HepG2 (cell line): Measurements from ENCODE around the gene MME. TPM values are rescaled to one million over a fixed set of nuclear protein-coding genes. Genes with fewer than 3 reads are reported as not detected.

ENCODE experiments used
- ATAC-seq: fragments of 200-7000 bp; cut with Tn5 transposase; 3 replicates; pipeline ENCODE4 v1.9.1; 2020; ENCODE audit warnings: mild to moderate bottlenecking, moderate library complexity
- BruUV-seq: library from RNA; stranded (reverse); fragments of 400-500 nt; replicated peaks from 2 replicates; lab custom pipeline; 2021; lab: Mats Ljungman, UMichigan
- CTCF ChIA-PET: fragments of 300-600 bp; formaldehyde crosslinking; extraction: SDS; loops from one replicate; lab custom pipeline; 2021; ENCODE audit warnings: low total read pairs, inconsistent platforms, low intra/inter-chr PET ratio; lab: Yijun Ruan, JAX
- POLR2A ChIA-PET: fragments of 350-600 bp; sonication (Branson Sonifier 250); formaldehyde crosslinking; loops from one replicate; lab custom pipeline; 2020; ENCODE audit warnings: antibody characterized with exemption, inconsistent platforms; lab: Yijun Ruan, JAX
- DNase-seq: peaks from one replicate; pipeline ENCODE4 v3.0.0-alpha.2; 2015; ENCODE audit warnings: low spot score
- FAIRE-seq: peaks from 3 replicates; lab custom pipeline; 2011; peaks lifted over from hg19 to GRCh38; lab: Jason Lieb, UNC
- H2AFZ ChIP-seq: one replicate; pipeline ENCODE4 v1.6.1; 2011; ENCODE audit warnings: low read length, inconsistent platforms
- H3K27ac ChIP-seq: fragments of 300-600 bp; 3 replicates; pipeline ENCODE4 v1.8.0; 2011; ENCODE audit warnings: mixed run types, mild to moderate bottlenecking, mixed read lengths, low read length, inconsistent platforms; ENCODE audit not compliant: insufficient read depth; ENCODE audit errors: extremely low read length
- H3K27me3 ChIP-seq, 2 experiments: fragments of 200-600 bp in 1 of 2; 2 replicates in 1 of 2; 3 replicates in 1 of 2; pipeline versions ENCODE4 v1.6.0 to v1.8.0; 2011; ENCODE audit warnings: low read length in 2 of 2, mild to moderate bottlenecking in 2 of 2, moderate library complexity in 2 of 2, inconsistent platforms in 1 of 2; ENCODE audit not compliant: insufficient read depth in 2 of 2, control insufficient read depth in 1 of 2
- H3K36me3 ChIP-seq, 2 experiments: fragments of 200-600 bp in 1 of 2; replicated peaks in 1 of 2; 2 replicates in 1 of 2; 3 replicates in 1 of 2; pipeline versions ENCODE4 v1.5.1 to v1.8.0; 2011; ENCODE audit warnings: low read length in 2 of 2, inconsistent platforms in 1 of 2; ENCODE audit not compliant: insufficient read depth in 2 of 2, control insufficient read depth in 1 of 2
- H3K4me1 ChIP-seq: 2 replicates; pipeline ENCODE4 v1.5.1; 2012; ENCODE audit warnings: low read length, inconsistent platforms; ENCODE audit not compliant: insufficient read depth
- H3K4me2 ChIP-seq: 2 replicates; pipeline ENCODE4 v1.6.0; 2011; ENCODE audit warnings: low read depth, low read length, inconsistent platforms
- H3K4me3 ChIP-seq, 3 experiments: fragments of 200-600 bp in 1 of 3; sonication (generic), shearing (Covaris generic) in 1 of 3; replicated peaks in 1 of 3; 2 replicates each; pipeline ENCODE4 v1.5.1; 2011 to 2016; ENCODE audit warnings: low read length in 3 of 3, inconsistent platforms in 2 of 3, low read depth in 2 of 3, mild to moderate bottlenecking in 2 of 3, control low read depth in 1 of 3, mixed read lengths in 1 of 3; ENCODE audit not compliant: insufficient read depth in 1 of 3
- H3K79me2 ChIP-seq: one replicate; pipeline ENCODE4 v1.6.1; 2011; ENCODE audit warnings: low read length, inconsistent platforms; ENCODE audit not compliant: insufficient read depth
- H3K9ac ChIP-seq: 2 replicates; pipeline ENCODE4 v1.6.0; 2011; ENCODE audit warnings: mild to moderate bottlenecking, low read depth, low read length, inconsistent platforms; ENCODE audit not compliant: insufficient read depth
- H3K9me3 ChIP-seq: 2 replicates; pipeline ENCODE4 v1.5.1; 2012; ENCODE audit warnings: mild to moderate bottlenecking, low read length
- H4K20me1 ChIP-seq: 2 replicates; pipeline ENCODE4 v1.6.0; 2011; ENCODE audit warnings: inconsistent platforms, mild to moderate bottlenecking, low read length, moderate library complexity; ENCODE audit not compliant: insufficient read depth
- ATM ChIP-seq: fragments of 450-650 bp; IDR thresholded peaks from 2 replicates; pipeline ENCODE4 v1.7.1; 2017; ENCODE audit warnings: mild to moderate bottlenecking, borderline replicate concordance
- CEBPB ChIP-seq: IDR thresholded peaks from 2 replicates; pipeline ENCODE4 v1.6.1; 2011; ENCODE audit warnings: low read depth, low read length, improper control_type of control experiment, borderline replicate concordance
- CEBPG ChIP-seq: IDR thresholded peaks from 2 replicates; pipeline ENCODE4 v1.6.1; 2016
- JUNB ChIP-seq: sonication (generic); formaldehyde crosslinking; IDR thresholded peaks from 2 replicates; pipeline ENCODE4 v1.8.0; 2022; ENCODE audit warnings: missing genetic modification reagents, mild to moderate bottlenecking, borderline replicate concordance
- NFE2L1 ChIP-seq: sonication (generic); formaldehyde crosslinking; IDR thresholded peaks from 2 replicates; pipeline ENCODE4 v1.4.0; 2020; ENCODE audit warnings: missing genetic modification reagents, mild to moderate bottlenecking, borderline replicate concordance
- THAP11 ChIP-seq: IDR thresholded peaks from 2 replicates; pipeline ENCODE4 v1.6.1; 2016; ENCODE audit warnings: missing biosample characterization, missing genetic modification reagents
- TOE1 ChIP-seq: sonication (generic); formaldehyde crosslinking; IDR thresholded peaks from 2 replicates; pipeline ENCODE4 v1.4.0; 2020; ENCODE audit warnings: mild to moderate bottlenecking, missing genetic modification reagents
- ZNF205 ChIP-seq: IDR thresholded peaks from 2 replicates; pipeline ENCODE4 v1.6.1; 2018; ENCODE audit warnings: missing biosample characterization, missing genetic modification reagents
- ZNF264 ChIP-seq: sonication (generic); formaldehyde crosslinking; IDR thresholded peaks from 2 replicates; pipeline ENCODE4 v1.4.0; 2020; ENCODE audit warnings: missing genetic modification reagents
- ZNF790 ChIP-seq: sonication (generic); formaldehyde crosslinking; IDR thresholded peaks from 2 replicates; pipeline ENCODE4 v1.8.0; 2022; ENCODE audit warnings: missing genetic modification reagents, mild to moderate bottlenecking, borderline replicate concordance
- WGBS: methylation state at CpG from one replicate; pipeline ENCODE4 v1.1.6; 2017; ENCODE audit warnings: low lambda C conversion rate; 5-methylcytosine and 5-hydroxymethylcytosine counted together
- in situ Hi-C: cut with HindIII; loops from 2 replicates; pipeline ENCODE4 v1.10.0; 2017; ENCODE audit warnings: low pct_unique_long_range_greater_than_20kb; ENCODE audit not compliant: extremely low pct_ligation_motif_present
- intact Hi-C: fragments of 100-400 bp; cut with micrococcal nuclease; formaldehyde crosslinking; loops from one replicate; pipeline ENCODE4 v1.10.0; 2022; ENCODE audit not compliant: unreplicated experiment
- polyA plus RNA-seq, 8 experiments: library from polyadenylated mRNA; depleted of rRNA in 3 of 8; stranded (reverse) in 7 of 8; unstranded in 1 of 8; fragments of >200 nt; fragmentation: Illumina TruSeq in 4 of 8; extraction: Trizol in 4 of 8; gene quantifications; 2 replicates each; pipeline versions ENCODE4 v1.2.1 to v1.2.3, GENCODE V29; 2011 to 2016; ENCODE audit warnings: low read depth in 4 of 8, missing spikeins in 1 of 8, mixed read lengths in 1 of 8; ENCODE audit not compliant: insufficient read depth in 1 of 8
- total RNA-seq, 5 experiments: library from RNA; depleted of rRNA; stranded (reverse); fragments of >200 nt; fragmentation: Illumina TruSeq; extraction: Trizol; gene quantifications; 2 replicates each; pipeline ENCODE4 v1.2.3, GENCODE V29; 2016; ENCODE audit warnings: low read depth in 1 of 5
- TF ChIP-seq, protein P1 (sequence below): sonication (generic); formaldehyde crosslinking; IDR thresholded peaks from 2 replicates; pipeline ENCODE4 v1.5.0; 2020; ENCODE audit warnings: missing genetic modification reagents

The MME gene
- total and polyA plus RNA-seq, 2 of the 13 experiments (the other 11 are each of a cell fraction or from before 2014, with no cell fraction given), result not detected

DNA sequence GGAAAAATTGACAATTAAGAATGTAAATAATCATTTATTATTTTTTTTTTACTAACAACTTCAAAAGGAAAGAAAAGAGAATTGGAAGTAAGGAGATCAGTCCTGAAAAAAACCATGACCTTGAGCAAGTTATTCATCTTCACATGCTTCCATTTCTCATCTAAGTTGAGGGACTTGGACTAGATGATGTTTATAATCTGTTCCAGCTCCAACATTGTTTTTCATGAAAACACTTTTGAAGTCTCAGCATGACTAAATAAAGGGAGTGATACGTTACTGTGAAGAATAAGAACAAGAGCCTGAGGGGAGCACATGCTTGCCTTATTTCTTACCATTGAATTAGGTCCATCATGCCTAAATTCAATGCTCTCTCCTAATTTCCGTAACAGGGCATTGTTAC is 117.7 kb downstream of the MME start:
- no TSS peak for BruUV-seq
- FAIRE-seq, result no peak
- no peak for ATAC-seq

DNA sequence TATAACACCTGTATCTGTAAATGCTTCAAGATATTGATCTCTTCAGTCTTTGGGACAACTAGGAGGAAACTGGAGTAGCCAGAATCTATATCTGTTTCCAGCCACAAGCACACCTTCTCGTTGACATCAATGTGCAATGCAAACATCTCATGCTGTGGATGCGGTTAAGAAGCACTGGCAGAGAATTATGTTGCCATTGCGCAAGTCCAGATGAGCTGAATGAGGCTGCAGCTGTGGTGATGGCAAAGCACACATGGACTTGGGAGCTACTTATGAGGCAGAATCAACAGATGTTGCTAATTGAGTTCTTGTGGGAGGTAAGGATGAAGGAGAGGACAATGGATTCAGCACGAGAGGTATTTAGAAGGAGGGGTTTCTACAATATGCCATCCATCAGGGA is 122.5 kb downstream of the MME start:
- Histone ChIP-seq H2AFZ (no peak overlapping the region), H3K27ac (no peak overlapping the region), H3K9ac (no peak overlapping the region), H3K9me3 (no peaks in the 10 kb centered on the region), H4K20me1 (no peaks in the 10 kb centered on the region), H3K4me3 (no peak overlapping the region), H3K4me1 (no peaks in the 10 kb centered on the region), H3K79me2 (no peaks in the 10 kb centered on the region), H3K36me3 (no peaks in the 10 kb centered on the region), H3K27me3 (no peaks in the 10 kb centered on the region), H3K4me2 (no peak overlapping the region)
- 35% methylated on average over 3 of the region's 4 CpGs for WGBS
- FAIRE-seq, result no peak
- intact Hi-C loops (no loop called here), in situ Hi-C loops (no loop called here)
- no TSS peak for BruUV-seq
- TF ChIP-seq ZNF264 (CRISPR knock-in tag) (no peak), JUNB (CRISPR knock-in tag) (no peak), ZNF205 (CRISPR knock-in tag) (no peak), CEBPG (CRISPR knock-in tag) (0 out of 2 replicates have a peak, but pooled peaks have one; percentile 15), THAP11 (CRISPR knock-in tag) (no peak), CEBPB (peak; percentile 82)
- CTCF ChIA-PET, result no interaction called here
- ATAC-seq, result no peak
- POLR2A ChIA-PET, result no interaction called here
- no peak for DNase-seq

More for the DNA sequence above, 117.7 kb downstream of the MME start:
- Histone ChIP-seq H3K9me3 (no peaks in the 10 kb centered on the region), H3K79me2 (no peaks in the 10 kb centered on the region), H2AFZ (no peak overlapping the region), H3K4me1 (no peaks in the 10 kb centered on the region), H3K9ac (no peak overlapping the region), H4K20me1 (no peaks in the 10 kb centered on the region), H3K36me3 (no peaks in the 10 kb centered on the region), H3K4me3 (no peak overlapping the region), H3K27ac (no peak overlapping the region), H3K4me2 (no peak overlapping the region), H3K27me3 (no peaks in the 10 kb centered on the region)
- in situ Hi-C loops (no loop called here), intact Hi-C loops (no loop called here)
- 43% methylated on average over 2 of the region's 2 CpGs for WGBS
- POLR2A ChIA-PET, result no interaction called here
- CTCF ChIA-PET, result no interaction called here
- TF ChIP-seq ATM (no peak), TOE1 (CRISPR knock-in tag) (no peak), ZNF790 (CRISPR knock-in tag) (no peak), NFE2L1 (no peak)
- TF ChIP-seq, protein P1, sequence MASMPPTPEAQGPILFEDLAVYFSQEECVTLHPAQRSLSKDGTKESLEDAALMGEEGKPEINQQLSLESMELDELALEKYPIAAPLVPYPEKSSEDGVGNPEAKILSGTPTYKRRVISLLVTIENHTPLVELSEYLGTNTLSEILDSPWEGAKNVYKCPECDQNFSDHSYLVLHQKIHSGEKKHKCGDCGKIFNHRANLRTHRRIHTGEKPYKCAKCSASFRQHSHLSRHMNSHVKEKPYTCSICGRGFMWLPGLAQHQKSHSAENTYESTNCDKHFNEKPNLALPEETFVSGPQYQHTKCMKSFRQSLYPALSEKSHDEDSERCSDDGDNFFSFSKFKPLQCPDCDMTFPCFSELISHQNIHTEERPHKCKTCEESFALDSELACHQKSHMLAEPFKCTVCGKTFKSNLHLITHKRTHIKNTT, result no peak
- no peak for DNase-seq
